ENCODE results near the gene CEP57L1. TPM values are rescaled to one million over a fixed set of nuclear protein-coding genes. Genes with fewer than 3 reads are reported as not detected.

CEP57L1 gene
- total RNA-seq, 1 experiment from 2014 or later, result 8.4 TPM

GRCh38 chr6:109124219-109124618 lies 28.9 kb downstream of the CEP57L1 start:
- Histone ChIP-seq H2BK20ac (ENCODE audit: low read depth, low read length, poor library complexity, severe bottlenecking) (no peak overlapping the region), H3K56ac (ENCODE audit: insufficient read length, low read depth, low read length) (no peak overlapping the region), H4K91ac (ENCODE audit: insufficient read length, low read depth, low read length) (no peak overlapping the region), H3K9me3 (ENCODE audit: control insufficient read depth, low read depth, low read length) (no peaks in the 10 kb centered on the region), H2AFZ (ENCODE audit: low read length) (no peak overlapping the region), H3K4me1 (ENCODE audit: insufficient read depth, low read length) (no peaks in the 10 kb centered on the region), H2BK120ac (ENCODE audit: low read depth, low read length, poor library complexity, severe bottlenecking) (no peak overlapping the region), H3K18ac (ENCODE audit: insufficient read length, low read depth, low read length) (no peak overlapping the region), H3K27me3 (ENCODE audit: insufficient read depth, low read length) (no peaks in the 10 kb centered on the region), H3K23me2 (ENCODE audit: insufficient read length, low read depth, low read length, poor library complexity, severe bottlenecking) (no peaks in the 10 kb centered on the region), H3K23ac (ENCODE audit: insufficient read length, low read depth, low read length) (no peak overlapping the region), H3K79me2 (ENCODE audit: insufficient read depth, low read length) (no peaks in the 10 kb centered on the region), H3K79me1 (ENCODE audit: insufficient read depth, low read depth, low read length, poor library complexity, severe bottlenecking) (no peaks in the 10 kb centered on the region), H3K9ac (ENCODE audit: extremely low read depth, insufficient read length, low read length) (no peak overlapping the region), H2BK15ac (ENCODE audit: low read depth, low read length) (no peak overlapping the region), H4K8ac (replicated peaks; ENCODE audit: insufficient read length, low read depth, low read length) (no peak overlapping the region), H3K4ac (ENCODE audit: low read depth, low read length) (no peak overlapping the region), H3T11ph (ENCODE audit: low read length) (no peak overlapping the region), H2BK5ac (ENCODE audit: insufficient read length, low read length) (no peak overlapping the region), H2AK5ac (ENCODE audit: insufficient read length, low read length) (no peak overlapping the region), H3K14ac (ENCODE audit: insufficient read depth, low read length) (no peak overlapping the region), H4K20me1 (ENCODE audit: control insufficient read depth, insufficient read depth, insufficient read length) (no peaks in the 10 kb centered on the region), H4K5ac (ENCODE audit: insufficient read length, low read depth, low read length) (no peak overlapping the region), H2BK12ac (ENCODE audit: insufficient read length, low read depth, low read length) (no peak overlapping the region), H3K27ac (ENCODE audit: insufficient read length, low read depth, low read length) (no peak overlapping the region), H3K4me2 (ENCODE audit: insufficient read depth, insufficient read length, low read length) (no peak overlapping the region)
- Mint-ChIP-seq H3K27me3 (ENCODE audit: low read depth) (no peaks in the 10 kb centered on the region), H3K4me1 (peaks cover 0 to 3% of the 10 kb centered on the region in 2 experiments; a peak in 1 of 4 replicates), H3K36me3 (ENCODE audit: insufficient read depth in 1 of 3, low read depth in 3 of 3) (no peaks in the 10 kb centered on the region), H3K4me3 (no peak overlapping the region), H3K9me3 (no peaks in the 10 kb centered on the region), H3K27ac (no peak overlapping the region)
- DNase-seq, result no peak
- no peak for TF ChIP-seq CTCF (conservative IDR thresholded peaks at IDR 0.05)
- WGBS (ENCODE audit: extremely low coverage, insufficient read length, low lambda C conversion rate), result no CpG with 5 or more reads among the region's 2 CpGs
